ENCODE data around the gene FTSJ3.

FTSJ3 gene

GRCh38 chr17:63780507-63780906 is 47.0 kb downstream of the FTSJ3 start:
- TF ChIP-seq GATA2 (IDR thresholded peaks at IDR 0.05; ENCODE audit: low read depth, low read length), result no peak
- no peak for TF ChIP-seq GATA3 (IDR thresholded peaks at IDR 0.05; ENCODE audit: low read depth, low read length)

GRCh38 chr17:63775420-63775819 is 52.0 kb downstream of the FTSJ3 start:
- TF ChIP-seq GATA3 (IDR thresholded peaks at IDR 0.05; ENCODE audit: low read depth, low read length) (no peak), GATA2 (IDR thresholded peaks at IDR 0.05; ENCODE audit: low read depth, low read length) (peak; percentile 25; the same call in 1 of the 2 replicates)

- TF ChIP-seq GATA2 (IDR thresholded peaks at IDR 0.05; ENCODE audit: low read depth, low read length) (no peak), GATA3 (IDR thresholded peaks at IDR 0.05; ENCODE audit: low read depth, low read length) (no peak)
These were observed 52.5 kb downstream of the FTSJ3 start for GRCh38 chr17:63774969-63775265.

GRCh38 chr17:63774141-63774968 is 53.1 kb downstream of the FTSJ3 start, which contains the start of gene DDX42:
Gene DDX42 (plus strand): TSS chr17:63774170. CDS start chr17:63787050, 12,880 bp downstream.
- TF ChIP-seq GATA2 (IDR thresholded peaks at IDR 0.05; ENCODE audit: low read depth, low read length) (no peak), GATA3 (IDR thresholded peaks at IDR 0.05; ENCODE audit: low read depth, low read length) (no peak)

- no peak; the same call in 1 of the 2 replicates for TF ChIP-seq GATA2 (IDR thresholded peaks at IDR 0.05; ENCODE audit: low read depth, low read length)
- TF ChIP-seq GATA3 (IDR thresholded peaks at IDR 0.05; ENCODE audit: low read depth, low read length), result no peak
These were observed 54.0 kb downstream of the FTSJ3 start, which contains the start of gene CCDC47 for GRCh38 chr17:63773272-63774140. Gene CCDC47 (minus strand): TSS chr17:63773597. CDS start chr17:63766175, 7,422 bp downstream.

GRCh38 chr17:63772801-63773271 is 54.6 kb downstream of the FTSJ3 start:
- TF ChIP-seq GATA2 (IDR thresholded peaks at IDR 0.05; ENCODE audit: low read depth, low read length) (no peak), GATA3 (IDR thresholded peaks at IDR 0.05; ENCODE audit: low read depth, low read length) (no peak)
